Measurements from ENCODE around the gene AHNAK2.
"Not testable (repeated sequence)": the region's sequence is repeated elsewhere in the genome, so short reads cannot be mapped to it uniquely, and the experiment has no call there.

Gene AHNAK2

DNA sequence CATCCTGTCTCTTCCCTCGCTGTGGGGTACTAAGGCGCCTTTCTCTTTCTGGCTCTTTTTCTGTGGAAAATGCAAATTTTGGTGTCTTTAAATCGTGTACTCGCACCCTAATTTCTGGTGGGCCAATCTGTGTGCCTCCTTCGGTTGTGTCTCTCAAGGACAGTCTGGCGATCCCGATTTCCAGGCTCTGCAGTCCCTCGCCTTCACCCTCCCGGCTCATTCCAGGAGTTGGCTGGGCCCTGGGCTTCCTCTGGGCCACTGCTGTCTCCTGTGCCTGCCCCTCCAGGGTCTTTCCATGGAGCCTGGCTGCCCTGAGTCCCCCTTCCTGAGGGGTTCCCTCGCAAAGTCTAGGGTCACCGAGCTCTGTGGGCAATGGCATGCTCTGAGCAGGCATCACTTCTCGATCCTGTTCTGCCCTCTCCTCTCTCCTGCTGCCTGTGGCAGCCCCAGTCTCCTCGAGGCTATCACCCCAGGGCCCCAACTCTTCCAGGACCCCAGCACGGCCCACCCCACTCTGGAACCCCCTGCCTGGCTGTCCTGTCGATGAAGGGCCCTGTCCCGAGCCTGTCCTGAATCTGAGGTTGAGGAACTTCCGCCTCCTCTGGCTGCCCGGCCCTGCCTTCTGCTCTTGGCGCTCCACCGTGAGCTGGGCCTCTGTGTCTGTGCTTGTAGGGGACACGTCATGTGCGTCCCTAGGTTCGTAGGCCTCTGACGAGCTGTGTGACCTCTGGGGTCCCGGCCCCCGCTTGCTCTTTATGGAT is 24.1 kb downstream of the AHNAK2 start:
- DNase-seq (ENCODE audit: low spot score) = no peak

DNA sequence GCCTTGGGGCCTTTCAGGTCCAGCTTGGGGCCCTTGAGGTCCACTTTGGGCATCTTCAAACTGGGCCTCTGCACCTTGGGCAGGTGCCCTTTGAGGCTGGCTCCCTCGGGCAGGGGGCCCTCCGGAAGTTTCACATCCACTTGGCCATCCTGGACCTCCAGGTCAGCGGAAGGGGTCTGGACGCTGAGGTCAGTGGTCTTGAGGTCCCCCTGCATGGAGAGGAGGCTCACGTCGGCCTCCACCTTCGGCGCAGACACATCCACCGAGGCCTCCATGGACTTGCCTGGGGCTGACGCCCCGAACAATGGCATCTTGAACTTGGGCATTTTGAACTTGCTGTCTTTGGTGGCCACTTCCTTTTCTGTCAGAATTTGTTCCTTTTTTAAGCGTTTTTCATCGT is 25.1 kb downstream of the AHNAK2 start:
- no peak for DNase-seq (ENCODE audit: low spot score)

DNA sequence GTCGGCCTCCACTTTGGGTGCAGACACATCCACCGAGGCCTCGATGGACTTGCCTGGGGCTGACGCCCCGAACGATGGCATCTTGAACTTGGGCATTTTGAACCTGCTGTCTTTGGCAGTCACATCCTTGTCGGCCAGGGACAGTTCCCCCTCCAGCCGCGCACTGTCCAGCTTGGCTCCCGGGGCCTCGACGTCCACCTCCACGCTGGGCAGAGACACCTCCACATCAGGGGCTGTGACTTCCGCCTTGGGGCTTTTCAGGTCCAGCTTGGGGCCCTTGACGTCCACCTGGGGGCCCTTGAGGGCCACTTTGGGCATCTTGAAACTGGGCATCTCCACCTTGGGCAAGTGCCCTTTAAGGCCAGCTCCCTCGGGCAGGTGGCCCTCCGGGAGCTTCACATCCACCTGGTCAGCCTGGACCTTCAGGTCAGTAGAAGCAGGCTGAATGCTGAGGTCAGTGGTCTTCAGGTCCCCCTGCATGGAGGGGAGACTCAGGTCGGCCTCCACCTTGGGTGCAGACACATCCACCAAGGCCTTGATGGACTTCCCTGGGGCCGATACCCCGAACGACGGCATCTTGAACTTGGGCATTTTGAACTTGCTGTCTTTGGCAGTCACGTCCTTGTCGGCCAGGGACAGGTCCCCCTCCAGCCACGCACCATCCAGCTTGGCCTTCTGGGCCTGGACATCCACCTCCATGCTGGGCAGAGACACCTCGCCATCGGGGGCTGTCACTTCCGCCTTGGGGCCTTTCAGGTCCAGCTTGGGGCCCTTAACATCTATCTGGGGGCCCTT is 26.1 kb downstream of the AHNAK2 start:
- not testable (repeated sequence) for DNase-seq (ENCODE audit: low spot score)

DNA sequence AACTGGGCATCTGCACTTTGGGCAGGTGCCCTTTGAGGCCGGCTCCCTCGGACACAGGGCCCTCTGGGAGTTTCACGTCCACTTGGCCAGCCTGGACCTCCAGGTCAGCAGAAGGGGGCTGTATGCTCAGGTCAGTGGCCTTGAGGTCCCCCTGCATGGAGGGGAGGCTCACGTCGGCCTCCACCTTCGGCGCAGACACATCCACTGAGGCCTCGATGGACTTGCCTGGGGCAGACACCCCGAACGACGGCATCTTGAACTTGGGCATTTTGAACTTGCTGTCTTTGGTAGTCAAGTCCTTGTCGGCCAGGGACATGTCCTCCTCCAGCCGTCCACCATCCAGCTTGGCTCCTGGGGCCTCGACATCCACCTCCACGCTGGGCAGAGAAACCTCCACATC is 27.5 kb downstream of the AHNAK2 start:
- not testable (repeated sequence) for DNase-seq (ENCODE audit: low spot score)

DNA sequence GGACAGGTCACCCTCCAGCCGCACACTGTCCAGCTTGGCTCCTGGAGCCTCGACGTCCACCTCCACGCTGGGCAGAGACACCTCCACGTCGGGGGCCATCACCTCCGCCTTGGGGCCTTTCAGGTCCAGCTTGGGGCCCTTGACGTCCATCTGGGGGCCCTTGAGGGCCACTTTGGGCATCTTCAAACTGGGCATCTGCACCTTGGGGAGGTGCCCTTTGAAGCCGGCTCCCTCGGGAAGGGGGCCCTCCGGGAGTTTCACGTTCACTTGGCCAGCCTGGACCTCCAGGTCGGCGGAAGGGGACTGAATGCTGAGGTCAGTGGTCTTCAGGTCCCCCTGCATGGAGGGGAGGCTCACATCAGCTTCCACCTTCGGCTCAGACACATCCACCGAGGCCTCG is 28.2 kb downstream of the AHNAK2 start:
- no peak for DNase-seq (ENCODE audit: low spot score)

DNA sequence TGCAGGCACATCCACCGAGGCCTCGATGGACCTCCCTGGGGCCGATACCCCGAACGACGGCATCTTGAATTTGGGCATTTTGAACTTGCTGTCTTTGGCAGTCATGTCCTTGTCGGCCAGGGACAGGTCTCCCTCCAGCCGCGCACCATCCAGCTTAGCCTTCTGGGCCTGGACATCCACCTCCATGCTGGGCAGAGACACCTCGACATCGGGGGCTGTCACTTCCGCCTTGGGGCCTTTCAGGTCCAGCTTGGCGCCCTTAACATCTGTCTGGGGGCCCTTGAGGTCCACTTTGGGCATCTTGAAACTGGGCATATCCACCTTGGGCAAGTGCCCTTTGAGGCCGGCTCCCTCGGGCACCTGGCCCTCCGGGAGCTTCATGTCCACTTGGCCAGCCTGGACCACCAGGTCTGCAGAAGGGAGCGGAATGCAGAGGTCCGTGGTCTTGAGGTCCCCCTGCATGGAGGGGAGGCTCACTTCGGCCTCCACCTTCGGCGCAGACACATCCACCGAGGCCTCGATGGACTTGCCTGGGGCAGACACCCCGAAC is 28.7 kb downstream of the AHNAK2 start:
- not testable (repeated sequence) for DNase-seq (ENCODE audit: low spot score)

DNA sequence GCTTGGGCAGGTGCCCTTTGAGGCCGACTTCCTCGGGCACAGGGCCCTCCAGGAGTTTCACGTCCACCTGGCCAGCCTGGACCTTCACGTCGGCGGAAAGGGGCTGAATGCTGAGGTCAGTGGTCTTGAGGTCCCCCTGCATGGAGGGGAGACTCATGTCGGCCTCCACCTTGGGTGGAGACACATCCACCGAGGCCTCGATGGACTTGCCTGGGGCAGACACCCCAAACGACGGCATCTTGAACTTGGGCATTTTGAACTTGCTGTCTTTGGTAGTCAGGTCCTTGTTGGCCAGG is 29.5 kb downstream of the AHNAK2 start:
- no peak for DNase-seq (ENCODE audit: low spot score)

DNA sequence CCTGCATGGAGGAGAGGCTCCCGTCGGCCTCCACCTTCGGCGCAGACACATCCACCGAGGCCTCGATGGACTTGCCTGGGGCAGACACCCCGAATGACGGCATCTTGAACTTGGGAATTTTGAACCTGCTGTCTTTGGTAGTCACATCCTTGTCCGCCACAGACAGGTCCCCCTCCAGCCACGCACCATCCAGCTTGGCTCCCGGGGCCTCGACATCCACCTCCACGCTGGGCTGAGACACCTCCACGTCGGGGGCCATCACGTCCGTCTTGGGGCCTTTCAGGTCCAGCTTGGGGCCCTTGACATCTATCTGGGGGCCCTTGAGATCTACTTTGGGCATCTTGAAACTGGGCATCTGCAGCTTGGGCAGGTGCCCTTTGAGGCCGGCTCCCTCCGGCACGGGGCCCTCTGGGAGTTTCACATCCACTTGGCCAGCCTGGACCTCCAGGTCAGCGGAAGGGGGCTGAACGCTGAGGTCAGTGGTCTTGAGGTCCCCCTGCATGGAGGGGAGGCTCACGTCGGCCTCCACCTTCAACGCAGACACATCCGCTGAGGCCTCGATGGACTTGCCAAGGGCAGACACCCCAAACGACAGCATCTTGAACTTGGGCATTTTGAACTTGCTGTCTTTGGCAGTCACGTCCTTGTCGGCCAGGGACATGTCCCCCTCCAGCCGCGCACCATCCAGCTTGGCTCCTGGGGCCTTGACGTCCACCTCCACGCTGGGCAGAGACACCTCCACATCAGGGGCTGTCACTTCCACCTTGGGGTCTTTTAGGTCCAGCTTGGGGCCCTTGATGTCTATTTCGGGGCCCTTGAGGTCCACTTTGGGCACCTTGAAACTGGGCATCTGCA is 30.1 kb downstream of the AHNAK2 start:
- not testable (repeated sequence) for DNase-seq (ENCODE audit: low spot score)

DNA sequence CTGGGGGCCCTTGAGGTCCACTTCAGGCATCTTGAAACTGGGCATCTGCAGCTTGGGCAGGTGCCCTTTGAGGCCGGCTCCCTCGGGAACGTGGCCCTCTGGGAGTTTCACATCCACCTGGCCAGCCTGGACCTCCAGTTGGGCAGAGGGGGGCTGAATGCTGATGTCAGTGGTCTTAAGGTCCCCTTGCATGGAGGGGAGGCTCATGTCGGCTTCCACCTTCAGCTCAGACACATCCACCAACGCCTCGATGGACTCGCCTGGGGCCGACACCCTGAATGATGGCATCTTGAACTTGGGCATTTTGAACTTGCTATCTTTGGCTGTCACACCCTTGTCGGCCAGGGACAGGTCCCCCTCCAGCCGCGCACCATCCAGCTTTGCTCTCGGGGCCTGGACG is 31.0 kb downstream of the AHNAK2 start:
- not testable (repeated sequence) for DNase-seq (ENCODE audit: low spot score)

DNA sequence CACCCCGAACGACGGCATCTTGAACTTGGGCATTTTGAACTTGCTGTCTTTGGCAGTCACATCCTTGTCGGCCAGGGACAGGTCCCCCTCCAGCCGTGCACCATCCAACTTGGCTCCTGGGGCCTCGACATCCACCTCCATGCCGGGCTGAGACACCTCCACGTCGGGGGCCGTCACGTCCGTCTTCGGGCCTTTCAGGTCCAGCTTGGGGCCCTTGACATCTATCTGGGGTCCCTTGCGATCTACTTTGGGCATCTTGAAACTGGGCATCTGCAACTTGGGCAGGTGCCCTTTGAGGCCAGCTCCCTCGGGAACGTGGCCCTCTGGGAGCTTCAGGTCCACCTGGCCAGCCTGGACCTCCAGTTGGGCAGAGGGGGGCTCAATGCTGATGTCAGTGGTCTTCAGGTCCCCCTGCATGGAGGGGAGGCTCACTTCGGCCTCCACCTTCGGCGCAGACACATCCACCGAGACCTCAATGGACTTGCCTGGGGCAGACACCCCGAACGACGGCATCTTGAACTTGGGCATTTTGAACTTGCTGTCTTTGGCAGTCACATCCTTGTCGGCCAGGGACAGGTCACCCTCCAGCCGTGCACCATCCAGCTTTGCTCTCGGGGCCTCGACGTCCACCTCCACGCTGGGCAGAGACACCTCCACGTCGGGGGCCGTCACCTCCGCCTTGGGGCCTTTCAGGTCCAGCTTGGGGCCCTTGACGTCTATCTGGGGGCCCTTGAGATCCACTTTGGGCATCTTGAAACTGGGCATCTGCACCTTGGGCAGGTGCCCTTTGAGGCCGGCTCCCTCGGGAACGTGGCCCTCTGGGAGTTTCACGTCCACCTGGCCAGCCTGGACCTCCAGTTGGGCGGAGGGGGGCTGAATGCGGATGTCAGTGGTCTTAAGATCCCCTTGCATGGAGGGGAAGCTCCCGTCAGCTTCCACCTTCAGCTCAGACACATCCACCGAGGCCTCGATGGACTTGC is 31.9 kb downstream of the AHNAK2 start:
- DNase-seq (ENCODE audit: low spot score) = not testable (repeated sequence)

DNA sequence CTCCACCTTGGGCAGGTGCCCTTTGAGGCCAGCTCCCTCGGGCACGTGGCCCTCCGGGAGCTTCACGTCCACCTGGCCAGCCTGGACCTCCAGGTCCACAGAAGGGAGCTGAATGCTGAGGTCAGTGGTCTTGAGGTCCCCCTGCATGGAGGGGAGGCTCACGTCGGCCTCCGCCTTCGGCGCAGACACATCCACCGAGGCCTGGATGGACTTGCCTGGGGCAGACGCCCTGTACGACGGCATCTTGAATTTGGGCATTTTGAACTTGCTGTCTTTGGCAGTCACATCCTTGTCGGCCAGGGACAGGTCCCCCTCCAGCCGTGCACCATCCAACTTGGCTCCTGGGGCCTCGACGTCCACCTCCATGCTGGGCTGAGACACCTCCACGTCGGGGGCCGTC is 32.9 kb downstream of the AHNAK2 start:
- DNase-seq (ENCODE audit: low spot score) = not testable (repeated sequence)

DNA sequence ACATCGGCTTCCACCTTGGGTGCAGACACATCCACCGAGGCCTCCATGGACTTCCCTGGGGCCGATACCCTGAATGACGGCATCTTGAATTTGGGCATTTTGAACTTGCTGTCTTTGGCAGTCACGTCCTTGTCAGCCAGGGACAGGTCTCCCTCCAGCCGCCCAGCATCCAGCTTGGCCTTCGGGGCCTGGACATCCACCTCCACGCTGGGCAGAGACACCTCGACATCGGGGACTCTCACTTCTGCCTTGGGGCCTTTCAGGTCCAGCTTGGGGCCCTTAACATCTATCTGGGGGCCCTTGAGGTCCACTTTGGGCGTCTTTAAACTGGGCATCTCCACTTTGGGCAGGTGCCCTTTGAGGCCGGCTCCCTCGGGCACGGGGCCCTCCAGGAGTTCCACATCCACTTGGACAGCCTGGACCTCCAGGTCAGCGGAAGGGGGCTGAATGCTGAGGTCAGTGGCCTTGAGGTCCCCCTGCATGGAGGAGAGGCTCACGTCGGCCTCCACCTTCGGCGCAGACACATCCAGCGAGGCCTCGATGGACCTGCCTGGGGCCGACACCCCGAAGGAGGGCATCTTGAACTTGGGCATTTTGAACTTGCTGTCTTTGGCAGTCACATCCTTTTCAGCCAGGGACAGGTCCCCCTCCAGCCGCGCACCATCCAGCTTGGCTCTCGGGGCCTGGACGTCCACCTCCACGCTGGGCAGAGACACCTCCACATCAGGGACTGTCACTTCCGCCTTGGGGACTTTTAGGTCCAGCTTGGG is 33.6 kb downstream of the AHNAK2 start:
- DNase-seq (ENCODE audit: low spot score) = not testable (repeated sequence)

DNA sequence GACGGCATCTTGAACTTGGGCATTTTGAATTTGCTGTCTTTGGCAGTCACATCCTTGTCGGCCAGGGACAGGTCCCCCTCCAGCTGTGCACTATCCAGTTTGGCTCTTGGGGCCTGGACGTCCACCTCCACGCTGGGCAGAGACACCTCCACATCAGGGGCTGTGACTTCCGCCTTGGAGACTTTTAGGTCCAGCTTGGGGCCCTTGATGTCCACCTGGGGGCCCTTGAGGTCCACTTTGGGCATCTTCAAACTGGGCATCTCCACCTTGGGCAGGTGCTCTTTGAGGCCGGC is 34.2 kb downstream of the AHNAK2 start:
- not testable (repeated sequence) for DNase-seq (ENCODE audit: low spot score)

DNA sequence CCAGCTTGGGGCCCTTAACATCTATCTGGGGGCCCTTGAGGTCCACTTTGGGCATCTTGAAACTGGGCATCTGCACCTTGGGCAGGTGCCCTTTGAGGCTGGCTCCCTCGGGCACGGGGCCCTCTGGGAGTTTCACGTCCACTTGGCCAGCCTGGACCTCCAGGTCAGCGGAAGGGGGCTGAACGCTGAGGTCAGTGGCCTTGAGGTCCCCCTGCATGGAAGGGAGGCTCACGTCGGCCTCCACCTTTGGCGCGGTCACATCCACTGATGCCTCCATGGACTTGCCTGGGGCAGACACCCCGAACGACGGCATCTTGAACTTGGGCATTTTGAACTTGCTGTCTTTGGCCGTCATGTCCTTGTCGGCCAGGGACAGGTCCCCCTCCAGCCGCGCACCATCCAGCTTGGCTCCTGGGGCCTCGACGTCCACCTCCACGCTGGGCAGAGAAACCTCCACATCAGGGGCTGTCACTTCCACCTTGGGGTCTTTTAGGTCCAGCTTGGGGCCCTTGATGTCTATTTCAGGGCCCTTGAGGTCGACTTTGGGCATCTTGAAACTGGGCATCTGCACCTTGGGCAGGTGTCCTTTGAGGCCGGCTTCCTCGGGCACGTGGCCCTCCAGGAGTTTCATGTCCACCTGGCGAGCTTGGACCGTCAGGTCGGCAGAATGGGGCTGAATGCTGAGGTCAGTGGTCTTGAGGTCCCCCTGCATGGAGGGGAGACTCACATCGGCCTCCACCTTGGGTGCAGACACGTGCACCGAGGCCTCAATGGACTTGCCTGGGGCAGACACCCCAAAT is 34.8 kb downstream of the AHNAK2 start:
- not testable (repeated sequence) for DNase-seq (ENCODE audit: low spot score)

DNA sequence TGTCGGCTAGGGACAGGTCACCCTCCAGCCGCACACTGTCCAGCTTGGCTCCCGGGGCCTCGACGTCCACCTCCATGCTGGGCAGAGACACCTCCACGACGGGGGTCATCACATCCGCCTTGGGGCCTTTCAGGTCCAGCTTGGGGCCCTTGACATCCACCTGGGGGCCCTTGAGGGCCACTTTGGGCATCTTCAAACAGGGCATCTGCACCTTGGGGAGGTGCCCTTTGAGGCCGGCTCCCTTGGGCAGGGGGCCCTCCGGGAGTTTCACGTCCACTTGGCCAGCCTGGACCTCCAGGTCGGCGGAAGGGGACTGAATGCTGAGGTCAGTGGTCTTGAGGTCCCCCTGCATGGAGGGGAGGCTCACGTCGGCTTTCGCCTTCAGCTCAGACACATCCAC is 35.6 kb downstream of the AHNAK2 start:
- DNase-seq (ENCODE audit: low spot score) = no peak

DNA sequence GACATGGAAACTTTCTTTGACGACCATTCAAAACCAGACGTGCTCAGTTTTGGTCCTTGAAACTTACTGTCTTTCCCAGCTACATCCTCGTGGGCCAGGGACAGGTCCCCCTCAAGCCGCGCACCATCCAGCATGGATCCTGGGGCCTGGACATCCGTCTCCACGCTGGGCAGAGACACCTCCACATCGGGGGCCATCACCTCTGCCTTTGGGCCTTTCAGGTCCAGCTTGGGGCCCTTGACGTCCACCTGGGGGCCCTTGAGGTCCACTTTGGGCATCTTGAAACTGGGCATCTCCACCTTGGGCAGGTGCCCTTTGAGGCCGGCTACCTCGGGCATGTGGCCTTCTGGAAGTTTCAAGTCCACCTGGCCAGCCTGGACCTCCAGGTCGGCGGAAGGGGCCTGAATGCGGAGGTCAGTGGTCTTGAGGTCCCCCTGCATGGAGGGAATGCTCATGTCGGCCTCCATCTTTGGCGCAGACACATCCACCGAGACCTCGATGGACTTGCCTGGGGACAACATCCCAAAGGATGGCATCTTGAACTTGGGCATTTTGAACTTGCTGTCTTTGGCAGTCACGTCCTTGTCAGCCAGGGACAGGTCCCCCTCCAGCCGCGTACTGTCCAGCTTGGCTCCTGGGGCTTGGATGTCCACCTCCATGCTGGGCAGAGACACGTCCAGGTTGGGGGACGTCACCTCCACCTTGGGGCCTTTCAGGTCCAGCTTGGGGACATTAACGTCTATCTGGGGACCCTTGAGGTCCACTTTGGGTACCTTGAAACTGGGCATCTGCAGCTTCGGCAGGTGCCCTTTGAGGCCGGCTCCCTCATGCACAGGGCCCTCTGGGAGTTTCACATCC is 36.4 kb downstream of the AHNAK2 start:
- no peak for DNase-seq (ENCODE audit: low spot score)

DNA sequence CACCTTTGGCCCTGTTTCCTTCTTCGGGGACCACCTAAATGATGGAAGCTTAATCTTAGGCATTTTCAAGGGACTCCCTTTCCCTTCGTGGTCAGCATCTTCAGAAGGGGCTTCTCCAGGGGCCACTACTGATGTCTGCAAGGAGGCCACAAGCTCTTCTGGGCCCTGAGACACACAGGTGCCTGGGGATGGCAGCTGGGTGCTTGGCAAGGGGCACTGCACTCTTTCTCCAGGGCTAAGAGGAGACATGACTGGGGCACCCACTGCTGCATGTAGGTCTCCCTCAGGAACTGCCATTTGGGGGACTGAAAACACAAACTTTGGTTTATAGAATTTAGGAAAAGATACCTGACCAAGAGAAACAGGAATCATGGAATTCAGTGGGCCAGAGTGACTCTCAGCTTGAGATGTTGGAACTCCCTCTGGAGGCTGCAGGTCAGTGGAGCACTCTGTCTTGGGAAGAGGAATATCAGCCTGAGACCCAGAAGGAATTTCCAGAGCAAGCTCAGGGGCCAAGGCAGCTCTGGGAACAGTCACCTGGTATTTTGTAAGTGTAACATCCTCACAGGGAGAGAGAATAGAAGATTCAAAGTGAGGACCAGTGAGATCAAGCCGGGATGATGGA is 37.5 kb downstream of the AHNAK2 start:
- peak; percentile 39 for DNase-seq (ENCODE audit: low spot score)

Data from cerebellar cortex (tissue), 1 donor.